HL-60 (cell line): ENCODE measurements around the gene LPIN1.

Source experiments
- CTCF ChIP-seq: IDR thresholded peaks from one replicate; pipeline ENCODE4 v1.5.1; 2011; ENCODE audit warnings: low read length, control low read depth, inconsistent platforms; ENCODE audit not compliant: insufficient read depth
- GABPA ChIP-seq: IDR thresholded peaks from 2 replicates; pipeline ENCODE4 v1.6.1; 2012; ENCODE audit warnings: low read depth
- POLR2AphosphoS5 ChIP-seq: IDR thresholded peaks from 2 replicates; pipeline ENCODE4 v1.6.1; 2012; ENCODE audit warnings: low read depth
- REST ChIP-seq: IDR thresholded peaks from 2 replicates; pipeline ENCODE4 v1.6.1; 2012; ENCODE audit warnings: low read depth; ENCODE audit not compliant: insufficient replicate concordance

- TF ChIP-seq GABPA (no peak), CTCF (no peak), REST (no peak), POLR2AphosphoS5 (no peak)
Observed at GRCh38 chr2:11729362-11730212, 16.8 kb upstream of the LPIN1 start.
